NCI-H1694 treated with DMSO at 0.1 percent for 48 hours (cell line): ENCODE measurements around the gene HSPA8.
"Not testable (repeated sequence)": the region's sequence is repeated elsewhere in the genome, so short reads cannot be mapped to it uniquely, and the experiment has no call there.

ENCODE experiments used
- DNase-seq: peaks from one replicate; lab custom pipeline; 2025; lab: John Stamatoyannopoulos, UW

The HSPA8 gene

DNA sequence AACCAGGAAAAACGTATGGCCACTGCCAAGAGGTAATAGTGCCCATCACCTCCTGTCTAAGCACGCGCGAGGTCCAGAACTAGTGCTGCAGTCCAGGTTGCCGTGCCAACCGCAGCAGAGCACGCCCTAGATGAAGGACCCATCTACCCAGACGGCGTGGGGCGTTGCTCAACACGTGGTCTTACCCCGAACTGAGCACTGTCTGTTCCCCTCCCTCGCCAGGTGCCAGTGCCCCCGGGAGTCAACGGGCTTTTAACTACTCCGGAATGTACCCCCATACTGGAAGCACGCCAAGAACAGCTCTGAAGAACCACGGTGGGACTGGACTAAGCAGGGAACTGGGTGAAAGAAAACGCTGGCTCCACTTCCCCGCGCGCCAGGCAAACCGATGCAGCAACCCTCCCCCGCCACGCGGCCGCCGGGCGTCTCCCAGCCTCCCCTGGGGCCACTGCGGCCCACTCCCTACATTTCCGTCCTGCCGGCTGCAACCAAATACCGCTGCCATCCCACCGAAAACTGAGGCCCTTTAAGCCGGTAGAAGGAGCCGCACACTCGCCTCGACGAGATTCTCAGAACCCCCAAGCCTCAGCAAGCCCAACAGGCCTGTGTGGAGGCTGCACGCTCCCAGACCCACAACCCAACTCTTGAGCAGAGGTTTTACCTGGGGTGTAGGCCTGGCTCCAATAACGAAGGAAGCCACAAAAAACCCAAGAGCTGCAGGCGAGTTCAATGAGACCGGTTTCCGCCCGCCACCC, at the start of gene HSPA8:
Gene HSPA8, minus strand, starts transcription at position 734 of the 755 bp plus-strand sequence. CDS start 812 bp downstream, outside the sequence.
- DNase-seq = no peak

DNA sequence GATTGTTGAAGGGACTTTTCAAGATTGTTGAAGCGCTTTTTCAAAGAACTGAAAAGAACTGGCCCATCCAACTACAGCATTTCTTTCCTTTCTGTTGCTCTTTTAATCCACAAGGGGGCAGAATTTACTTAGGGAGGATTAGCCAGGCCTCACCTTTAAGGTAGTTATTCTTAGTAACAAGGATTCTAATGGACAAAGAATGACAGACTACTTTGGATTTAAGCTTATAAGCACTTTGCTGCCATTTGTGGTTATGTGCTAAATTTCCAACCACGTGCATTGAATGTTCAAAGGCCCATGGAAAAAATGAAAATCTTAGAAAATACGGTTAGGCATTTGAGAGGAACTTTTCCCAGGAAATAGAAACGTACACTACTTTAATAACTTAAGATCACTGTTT, 49.5 kb upstream of the HSPA8 start:
- DNase-seq = peak; percentile 32

DNA sequence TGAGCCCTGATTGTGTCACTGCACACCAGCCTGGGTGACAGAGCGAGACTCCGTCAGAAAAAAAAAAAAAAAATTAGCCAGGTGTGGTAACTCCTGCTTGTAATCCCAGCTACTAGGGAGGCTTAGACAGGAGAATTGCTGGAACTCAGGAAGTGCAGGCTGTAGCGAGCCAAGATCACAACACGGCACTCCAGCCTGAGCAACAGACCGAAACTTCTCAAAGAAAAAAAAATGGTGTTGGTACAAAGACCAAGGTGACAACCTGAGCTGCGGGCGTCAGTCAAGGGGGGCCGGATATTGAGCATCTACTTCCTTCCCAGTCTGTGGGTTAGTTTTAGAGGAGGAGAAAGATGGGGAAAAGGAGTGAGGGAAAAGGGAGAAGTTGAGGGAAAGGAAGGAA, 48.5 kb upstream of the HSPA8 start:
- no peak for DNase-seq

DNA sequence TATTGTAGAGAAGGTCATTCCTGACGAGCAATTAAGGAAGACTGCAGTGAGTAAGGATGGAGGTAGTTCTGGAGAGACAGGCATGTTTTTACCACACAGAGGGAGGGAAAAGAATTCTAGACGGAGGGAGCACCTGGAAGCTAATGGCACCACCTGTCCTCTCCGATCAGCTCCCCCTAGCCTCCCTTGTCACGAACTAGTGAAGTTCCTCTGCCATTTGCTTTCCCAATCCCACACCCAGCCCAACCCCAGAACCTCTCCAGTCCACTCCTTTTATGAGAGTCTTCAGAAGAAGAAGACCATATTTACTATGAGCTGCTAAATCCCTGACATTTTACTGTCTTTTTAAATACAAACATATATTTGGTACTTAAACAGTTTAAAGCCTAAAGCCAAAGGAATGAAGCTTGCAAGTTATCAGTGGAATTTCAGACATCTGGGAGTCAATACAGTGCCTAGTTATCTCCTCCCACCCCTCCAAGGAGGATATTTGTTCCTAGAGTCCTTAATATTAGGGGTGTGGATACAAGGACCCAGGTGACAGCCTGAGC, 46.1 kb upstream of the HSPA8 start:
- DNase-seq = no peak

DNA sequence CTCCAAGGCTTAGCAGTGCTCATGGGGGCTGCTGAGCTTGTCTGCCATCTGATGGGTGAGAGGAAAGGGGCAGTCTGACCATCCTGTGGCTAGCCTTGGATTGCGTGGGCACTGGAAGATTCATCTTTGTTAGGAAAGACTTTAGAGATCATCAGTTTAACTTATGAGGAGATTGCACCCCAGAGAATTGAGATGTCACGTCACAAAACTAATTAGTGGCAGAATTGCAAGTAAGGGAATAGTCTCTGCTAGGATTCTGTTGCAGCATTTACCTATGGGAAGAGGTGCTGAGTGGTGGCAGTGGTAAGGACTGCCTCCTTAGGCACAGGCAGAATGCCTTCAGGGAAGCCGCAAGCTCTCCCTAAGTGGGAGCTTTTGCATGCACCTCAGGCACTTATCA, 42.8 kb upstream of the HSPA8 start:
- no peak for DNase-seq

DNA sequence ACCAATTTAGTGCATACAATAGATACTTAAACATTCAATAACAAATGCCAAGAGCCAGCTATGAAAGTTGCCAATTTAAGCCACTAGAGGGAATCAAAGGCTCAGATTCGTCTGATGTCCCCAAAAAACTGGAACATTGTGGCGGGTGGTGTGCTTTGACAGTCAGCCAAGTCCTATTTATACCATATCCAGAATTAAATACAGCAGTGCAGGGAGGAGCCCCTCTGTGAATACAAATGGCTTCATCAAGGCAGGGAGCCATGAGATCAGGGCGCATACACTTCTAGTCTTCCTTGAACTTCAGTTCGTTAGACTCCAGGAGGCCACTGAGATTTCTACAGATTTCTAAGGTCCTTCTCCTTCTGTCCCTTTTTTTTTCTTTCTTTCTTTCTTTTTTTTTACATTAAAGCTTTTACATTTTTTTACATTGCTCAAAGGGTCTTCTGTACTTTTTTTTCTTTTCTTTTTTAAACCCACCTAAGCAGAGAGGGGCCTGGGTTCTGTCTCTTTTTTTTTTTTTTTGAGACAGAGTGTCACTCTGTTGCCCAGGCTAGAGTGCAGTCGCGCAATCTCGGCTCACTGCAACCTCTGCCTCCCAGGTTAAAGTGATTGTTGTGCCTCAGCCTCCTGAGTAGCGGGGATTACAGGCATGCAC, 41.5 kb upstream of the HSPA8 start:
- DNase-seq = peak; percentile 81

DNA sequence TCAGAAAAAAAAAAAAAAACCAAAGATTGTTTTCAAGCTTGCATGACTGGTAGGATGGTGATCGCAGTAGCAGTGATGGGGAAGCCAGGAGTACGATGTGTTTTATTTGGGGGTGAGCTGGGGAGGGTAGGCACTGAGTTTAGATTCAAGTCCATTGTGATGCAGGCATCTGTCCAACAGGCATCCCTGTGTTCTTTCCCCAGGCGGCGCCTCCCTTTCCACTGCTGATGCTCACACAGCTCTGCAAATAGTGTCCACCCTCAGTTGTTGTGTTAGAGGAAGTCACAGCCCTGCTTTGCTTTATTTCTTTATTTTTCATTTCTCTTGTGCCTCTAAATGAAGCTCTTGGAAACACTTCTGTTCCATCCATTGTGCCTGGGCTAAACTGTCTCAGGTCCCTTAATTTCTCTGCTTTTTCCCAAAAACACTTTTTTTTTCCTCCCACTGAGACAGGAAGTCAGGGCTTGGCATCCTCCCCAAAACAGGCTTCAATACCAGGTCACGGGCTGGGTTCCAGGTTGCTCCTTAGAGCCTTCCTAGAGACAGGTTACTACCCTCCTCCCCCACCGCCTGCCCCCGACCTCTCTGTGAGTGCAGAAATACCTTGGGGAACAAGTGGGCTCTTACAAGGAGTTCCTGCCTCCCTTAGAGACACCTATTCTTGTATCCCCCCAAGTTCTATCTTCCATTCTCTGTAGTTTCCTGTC, 38.6 kb upstream of the HSPA8 start:
- DNase-seq = no peak

DNA sequence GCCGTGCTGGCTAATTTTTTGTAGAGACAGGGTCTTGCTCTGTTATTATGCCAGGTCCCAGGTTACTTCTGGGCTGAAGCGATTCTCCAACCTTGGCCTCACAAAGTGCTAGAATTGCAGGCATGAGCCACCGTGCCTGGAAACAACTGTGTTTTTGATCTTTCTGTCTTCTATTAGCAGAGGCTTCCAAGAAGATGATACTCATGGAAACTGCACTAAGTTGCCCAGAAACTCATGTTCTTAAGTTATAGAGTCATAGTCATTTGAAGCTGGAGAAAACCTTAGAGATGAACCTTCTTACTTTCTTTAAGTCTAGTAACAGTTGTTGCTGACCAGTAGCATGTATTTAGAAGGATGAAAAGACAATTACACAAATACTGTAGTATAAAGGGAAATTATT, 37.1 kb upstream of the HSPA8 start:
- DNase-seq = no peak

DNA sequence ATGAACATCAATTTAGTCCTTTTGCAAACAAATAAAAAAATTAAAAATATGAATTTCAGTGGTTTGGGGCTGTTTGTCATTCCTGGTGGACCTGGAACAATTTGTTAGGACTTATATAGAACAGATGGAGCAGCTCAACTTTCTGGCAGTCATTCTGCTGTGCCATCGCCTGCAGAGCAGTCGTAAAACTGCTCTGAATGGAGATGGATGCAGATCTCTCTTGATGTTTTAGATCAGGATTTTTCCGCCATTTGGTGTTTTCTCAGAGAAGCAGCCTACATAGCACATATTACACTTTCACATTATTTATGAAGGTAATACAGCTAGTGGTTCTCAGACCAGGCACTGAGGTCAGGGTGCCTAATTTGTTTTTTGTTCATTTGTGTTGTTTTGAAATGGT, 31.8 kb upstream of the HSPA8 start:
- DNase-seq = peak; percentile 45

DNA sequence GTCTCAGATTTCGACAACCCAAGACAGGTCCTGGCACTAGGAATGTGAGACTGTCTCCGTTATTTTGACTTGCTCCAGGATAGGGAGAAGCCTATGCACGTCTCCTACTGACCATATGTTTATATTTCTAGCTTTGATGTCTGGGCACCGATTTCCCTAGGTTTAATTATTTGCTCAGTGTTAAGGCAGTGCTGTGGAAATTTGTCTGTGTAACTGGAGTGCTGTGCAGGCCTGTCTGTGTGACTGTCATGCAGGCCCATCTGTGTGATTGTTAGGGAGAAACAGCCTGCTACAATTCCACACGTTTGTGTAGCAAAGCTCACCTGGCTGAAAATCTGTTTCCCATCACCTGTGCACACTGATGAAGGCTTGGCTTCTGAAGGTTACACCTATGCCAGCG, 29.6 kb upstream of the HSPA8 start:
- DNase-seq = peak; percentile 19

DNA sequence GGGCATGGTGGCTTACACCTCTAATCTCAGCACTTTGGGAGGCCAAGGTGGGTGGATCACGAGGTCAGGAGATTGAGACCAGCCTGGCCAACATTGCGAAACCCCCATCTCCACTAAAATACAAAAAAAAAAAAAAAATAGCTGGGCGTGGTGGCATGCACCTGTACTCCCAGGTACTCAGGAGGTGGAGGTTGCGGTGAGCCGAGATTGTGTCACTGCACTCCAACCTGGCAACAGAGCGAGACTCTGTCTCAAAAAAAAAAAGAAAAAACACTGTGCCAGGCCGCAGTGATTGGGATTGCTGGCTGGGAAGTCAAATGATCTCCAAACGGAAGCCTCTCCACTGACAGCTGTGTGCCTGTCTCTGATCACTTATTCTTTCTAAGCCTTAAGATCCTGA, 28.2 kb upstream of the HSPA8 start:
- not testable (repeated sequence) for DNase-seq

DNA sequence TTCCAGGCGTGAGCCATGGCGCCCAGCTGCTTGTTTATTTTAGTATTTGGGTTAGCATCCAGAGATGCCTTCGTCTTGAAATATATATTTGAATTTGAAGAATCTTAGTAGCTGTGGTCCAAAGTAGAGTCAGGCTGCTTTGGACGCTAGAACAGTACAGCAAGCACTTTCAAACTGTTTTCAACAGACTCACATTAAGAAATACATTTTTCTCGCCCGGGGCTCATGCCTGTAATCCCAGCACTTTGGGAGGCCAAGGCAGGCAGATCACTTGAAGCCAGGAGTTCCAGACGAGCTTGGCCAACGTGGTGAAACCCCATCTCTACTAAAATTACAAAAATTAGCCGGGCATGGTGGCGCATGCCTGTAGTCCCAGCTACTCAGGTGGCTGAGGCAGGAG, 27.0 kb upstream of the HSPA8 start:
- DNase-seq = not testable (repeated sequence)

DNA sequence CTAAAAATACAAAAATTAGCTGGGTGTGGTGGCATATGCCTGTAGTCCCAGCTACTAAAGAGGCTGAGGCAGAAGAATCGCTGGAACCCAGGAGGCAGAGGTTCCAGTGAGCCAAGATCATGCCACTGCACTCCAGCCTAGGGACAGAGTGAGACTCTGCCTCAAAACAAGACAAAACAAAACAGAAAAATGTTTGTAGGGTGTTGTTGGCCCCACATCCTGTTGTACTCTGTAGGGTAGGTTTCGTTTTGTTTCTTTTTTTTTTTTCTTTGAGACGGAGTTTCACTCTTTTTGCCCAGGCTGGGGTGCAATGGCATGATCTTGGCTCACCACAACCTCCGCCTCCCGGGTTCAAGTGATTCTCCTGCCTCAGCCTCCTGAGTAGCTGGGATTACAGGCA, 25.7 kb upstream of the HSPA8 start:
- DNase-seq = not testable (repeated sequence)

DNA sequence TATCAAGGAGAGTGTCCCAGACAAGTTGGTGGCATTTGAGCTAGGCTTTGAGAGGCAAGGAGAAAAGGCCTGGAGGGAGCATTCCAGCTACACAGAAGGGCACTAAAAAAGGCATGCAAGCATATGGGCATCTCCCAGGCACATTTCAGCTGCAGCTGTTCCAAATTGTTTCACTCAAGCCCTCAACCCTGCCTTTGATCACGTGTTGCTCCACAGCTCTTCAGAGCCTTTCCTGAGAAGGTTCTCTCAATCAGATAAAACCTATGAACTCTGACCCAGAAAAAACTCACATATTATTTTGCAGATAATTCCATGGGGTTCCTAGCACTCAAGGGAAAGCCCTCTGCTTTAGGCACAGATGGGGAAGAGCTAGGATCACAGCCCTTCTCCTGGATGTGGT, 24.4 kb upstream of the HSPA8 start:
- peak; percentile 62 for DNase-seq

DNA sequence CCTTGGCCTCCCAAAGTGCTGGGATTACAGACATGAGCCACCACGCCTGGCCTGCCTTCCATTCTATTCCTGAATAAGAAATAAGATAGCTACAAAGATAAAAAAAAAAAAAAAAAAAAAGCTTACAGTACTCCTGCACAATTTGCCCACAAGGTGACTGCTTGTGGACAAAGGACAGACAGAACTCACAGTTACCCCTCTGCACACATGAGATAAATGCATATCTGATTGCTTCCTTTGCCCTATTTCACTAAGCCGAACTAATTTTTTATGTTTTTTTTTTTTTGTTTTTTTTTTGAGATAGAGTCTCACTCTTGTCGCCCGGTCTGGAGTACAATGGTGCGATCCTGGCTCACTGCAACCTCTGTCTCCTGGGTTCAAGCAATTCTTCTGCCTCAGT, 23.6 kb upstream of the HSPA8 start:
- no peak for DNase-seq

DNA sequence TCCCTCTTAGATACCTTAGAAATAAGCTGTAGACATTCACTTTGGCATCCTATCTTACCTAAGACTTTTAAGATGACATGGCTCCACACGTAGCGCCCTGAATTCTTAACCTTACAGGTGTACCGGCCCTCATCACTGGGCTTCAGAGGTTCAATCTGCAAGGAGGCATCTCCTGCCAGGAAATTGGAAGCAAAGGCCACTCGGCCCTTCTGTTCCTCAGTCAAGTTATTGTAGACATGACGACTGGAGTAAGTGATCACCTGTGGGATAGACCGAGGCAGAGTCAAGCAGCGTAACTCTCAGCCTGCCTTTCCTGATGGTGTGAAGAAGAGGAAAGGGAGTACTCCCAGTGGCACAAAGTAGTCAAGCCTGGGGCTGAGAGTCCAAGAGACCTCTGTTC, 22.5 kb upstream of the HSPA8 start:
- no peak for DNase-seq

DNA sequence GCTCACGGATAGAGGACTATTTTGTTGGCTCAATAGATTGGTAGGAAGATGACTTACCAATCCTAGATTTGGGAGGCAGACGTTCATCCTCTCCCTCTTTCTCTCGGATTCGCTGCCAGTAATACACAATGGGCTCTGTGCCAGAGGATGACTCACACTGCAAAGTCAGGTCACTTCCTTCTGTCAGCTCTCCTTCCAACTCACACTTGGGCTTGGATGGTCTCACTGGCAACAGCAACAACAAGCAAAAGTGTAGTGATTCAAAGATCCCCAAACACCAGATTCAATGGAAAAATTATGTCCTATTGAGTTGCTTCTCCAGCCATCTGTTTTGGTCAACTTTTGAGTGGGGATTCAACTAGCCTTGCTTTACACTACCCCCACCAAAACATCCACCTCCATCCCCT, 21.7 kb upstream of the HSPA8 start:
- DNase-seq = peak; percentile 38

DNA sequence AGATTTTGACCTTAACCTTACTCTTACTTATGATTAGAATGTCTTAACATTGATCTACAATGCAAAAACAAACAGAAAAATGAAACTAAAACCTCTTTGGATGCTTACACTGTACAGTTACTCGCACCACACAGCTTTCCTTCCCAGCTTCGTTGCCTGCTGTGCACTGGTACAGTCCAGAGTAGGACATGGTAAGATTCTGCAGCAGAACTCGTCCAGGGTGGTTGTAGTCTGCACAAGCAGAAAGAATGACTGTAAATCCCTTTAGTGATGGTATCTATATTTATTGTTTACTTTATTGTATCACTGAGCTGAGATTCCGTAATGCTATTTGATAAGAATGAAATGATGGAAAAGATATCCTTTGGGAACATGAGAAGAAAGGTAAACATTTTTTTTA, 21.0 kb upstream of the HSPA8 start:
- no peak for DNase-seq

DNA sequence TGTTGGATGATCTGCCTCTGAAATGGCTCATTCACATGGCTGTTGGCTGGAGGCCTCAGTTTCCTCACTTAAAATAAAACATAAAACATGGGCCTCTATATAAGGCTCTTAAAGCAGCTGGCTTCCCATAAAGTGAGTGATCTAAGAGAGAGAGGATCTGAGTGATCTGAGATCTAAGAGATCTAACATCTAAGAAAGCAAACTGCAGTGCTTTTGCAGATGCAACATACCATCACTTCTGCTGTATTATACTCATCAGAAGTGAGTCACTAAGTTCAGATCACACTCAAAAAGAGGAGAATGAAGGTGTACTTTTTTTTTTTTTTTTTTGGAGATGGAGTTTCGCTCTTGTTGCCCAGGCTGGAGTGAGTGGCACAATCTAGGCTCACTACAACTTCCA, 18.1 kb upstream of the HSPA8 start:
- DNase-seq = no peak

DNA sequence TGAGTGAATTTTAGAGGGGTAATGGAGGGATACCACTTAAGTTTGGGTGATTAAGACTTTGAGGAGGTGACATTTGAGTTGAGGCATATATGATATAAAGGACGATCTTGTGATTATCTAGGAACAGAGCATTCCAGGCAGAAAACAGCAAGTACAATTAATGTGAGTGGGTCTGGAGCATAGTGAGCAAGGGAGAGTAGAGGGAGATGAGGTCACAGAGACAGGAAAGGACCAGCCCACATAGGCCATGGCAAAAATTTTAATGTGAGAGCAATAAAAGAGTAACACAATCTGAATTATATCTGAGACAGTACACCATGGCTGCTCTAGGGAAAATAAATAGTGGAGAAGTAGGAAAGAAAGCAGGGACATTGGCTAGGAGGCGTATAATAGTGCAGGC, 14.5 kb upstream of the HSPA8 start:
- no peak for DNase-seq

DNA sequence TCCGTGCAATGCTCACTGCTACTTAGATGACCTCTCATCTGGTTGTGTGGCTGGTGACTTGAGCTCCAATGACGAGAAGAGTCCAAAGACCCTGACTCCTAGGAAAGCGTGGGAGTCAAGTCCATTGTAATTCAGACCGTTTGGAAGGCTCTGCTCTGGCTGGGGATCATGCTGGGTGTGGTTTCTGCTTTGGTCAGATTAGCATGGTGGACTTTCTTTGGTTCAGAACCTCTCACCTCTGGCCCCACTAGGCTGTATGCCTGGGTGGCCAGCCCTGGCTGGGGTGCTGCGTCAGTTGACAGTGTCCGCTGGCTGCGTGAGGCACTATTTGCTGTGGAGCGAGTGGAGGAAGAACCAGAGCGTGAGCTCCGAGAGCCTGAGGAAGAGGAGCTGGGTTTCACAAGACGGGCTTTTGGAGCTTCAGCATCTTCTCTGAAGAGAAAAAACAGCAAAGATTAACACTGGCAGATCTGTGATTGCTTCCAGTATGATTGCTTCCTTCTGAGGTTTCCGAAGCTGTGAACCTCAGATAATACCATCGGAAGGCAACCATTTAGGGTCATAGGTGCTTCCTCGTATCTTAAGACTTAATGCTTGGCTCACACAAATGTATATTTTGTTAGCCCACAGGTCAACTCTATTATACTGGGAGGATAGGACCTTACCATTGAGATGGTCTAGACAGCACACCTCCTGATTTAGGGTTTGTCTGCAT, 11.6 kb upstream of the HSPA8 start:
- DNase-seq = no peak

DNA sequence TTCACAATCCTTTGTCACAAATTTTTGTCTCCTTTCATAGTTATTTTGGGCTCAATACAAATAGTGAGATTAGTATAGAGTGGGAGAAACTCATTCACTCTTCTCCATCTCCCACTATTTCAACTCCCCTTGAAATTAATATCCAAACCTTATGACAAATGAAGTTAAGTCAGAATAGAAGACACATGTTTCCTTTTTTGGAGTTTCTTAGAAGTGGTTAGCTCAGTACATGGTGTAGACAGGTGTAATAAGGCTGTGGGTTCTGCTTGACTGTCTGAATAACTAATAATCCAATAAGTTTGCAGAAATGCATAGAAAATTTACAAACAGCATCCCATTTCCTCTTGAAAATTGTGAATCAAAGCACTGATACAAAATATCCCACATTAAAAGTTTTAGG, 10.8 kb upstream of the HSPA8 start:
- no peak for DNase-seq
